T47D (cell line): ENCODE results near the gene SLCO4A1.

Experiments used
- DNase-seq, 2 experiments: peaks; one replicate each; pipeline versions ENCODE4 v3.0.0 to v3.0.0-alpha.2; 2011 to 2012; ENCODE audit warnings: low read depth in 1 of 2, low spot score in 1 of 2
- JUND ChIP-seq: IDR thresholded peaks from 2 replicates; pipeline ENCODE4 v1.6.1; 2012; ENCODE audit warnings: low read depth
- in situ Hi-C: cut with HindIII; loops from 2 replicates; pipeline ENCODE4 v1.10.0; 2016; ENCODE audit warnings: low sequenced_read_pairs, low pct_unique_long_range_greater_than_20kb

Gene SLCO4A1

GRCh38 chr20:62665153-62665754 is 23.0 kb downstream of the SLCO4A1 start:
- no peak for DNase-seq
- in situ Hi-C loops: no loop called here
- no peak for TF ChIP-seq JUND

- no peak for DNase-seq
- TF ChIP-seq JUND: no peak
- in situ Hi-C loops: no loop called here
Measured at GRCh38 chr20:62665826-62666735, 23.8 kb downstream of the SLCO4A1 start.

- in situ Hi-C loops: no loop called here
- TF ChIP-seq JUND: no peak
- DNase-seq: peak in 1 of 2 experiments; percentile 44
Measured at GRCh38 chr20:62666736-62667529, 24.6 kb downstream of the SLCO4A1 start.

- DNase-seq: no peak
- in situ Hi-C loops: no loop called here
Measured at GRCh38 chr20:62667530-62668440, 25.5 kb downstream of the SLCO4A1 start.

GRCh38 chr20:62668441-62669027 is 26.2 kb downstream of the SLCO4A1 start:
- DNase-seq: peak; percentile 88 to 96
- in situ Hi-C loops: no loop called here
- TF ChIP-seq JUND: no peak

More at GRCh38 chr20:62667530-62668440, 25.5 kb downstream of the SLCO4A1 start:
- no peak for TF ChIP-seq JUND

- TF ChIP-seq JUND: no peak
- in situ Hi-C loops: no loop called here
- no peak for DNase-seq
Measured at GRCh38 chr20:62669249-62669648, 26.9 kb downstream of the SLCO4A1 start.

- in situ Hi-C loops: no loop called here
- no peak for TF ChIP-seq JUND
- no peak for DNase-seq
Measured at GRCh38 chr20:62670156-62670555, 27.9 kb downstream of the SLCO4A1 start.

- no peak for DNase-seq
- in situ Hi-C loops: no loop called here
- no peak for TF ChIP-seq JUND
Measured at GRCh38 chr20:62670998-62671397, 28.7 kb downstream of the SLCO4A1 start.

GRCh38 chr20:62671765-62672164 is 29.5 kb downstream of the SLCO4A1 start:
- in situ Hi-C loops: no loop called here
- no peak for TF ChIP-seq JUND
- no peak for DNase-seq

- in situ Hi-C loops: no loop called here
- no peak for DNase-seq
- no peak for TF ChIP-seq JUND
Measured at GRCh38 chr20:62674370-62674769, 32.1 kb downstream of the SLCO4A1 start.

GRCh38 chr20:62675156-62675876 is 33.0 kb downstream of the SLCO4A1 start:
- in situ Hi-C loops: no loop called here
- no peak for TF ChIP-seq JUND
- DNase-seq: no peak
